MCF 10A (cell line): ENCODE measurements around the gene OPCML. TPM values are rescaled to one million over a fixed set of nuclear protein-coding genes. Genes with fewer than 3 reads are reported as not detected.

Experiments
- BruUV-seq: library from RNA; stranded (reverse); fragments of 400-500 nt; replicated peaks from 2 replicates; lab custom pipeline; 2021; lab: Mats Ljungman, UMichigan
- CTCF ChIA-PET: fragments of 300-600 bp; sonication (Branson Sonifier 250); formaldehyde crosslinking; extraction: SDS; loops from one replicate; lab custom pipeline; 2021; ENCODE audit warnings: antibody characterized with exemption, inconsistent platforms; lab: Yijun Ruan, JAX
- POLR2A ChIA-PET: fragments of 300-600, 350-650 bp; sonication (Branson Sonifier 250); formaldehyde crosslinking; extraction: SDS; loops from one replicate; lab custom pipeline; 2020; ENCODE audit warnings: antibody characterized with exemption, inconsistent platforms; lab: Yijun Ruan, JAX
- DNase-seq: peaks from one replicate; pipeline ENCODE4 v3.0.0-alpha.2; 2018; ENCODE audit not compliant: unreplicated experiment
- H3K27ac Mint-ChIP-seq: one replicate; pipeline ENCODE4 v1.8.0; 2022; ENCODE audit warnings: mild to moderate bottlenecking, low read depth, mixed read lengths; ENCODE audit not compliant: unreplicated experiment
- H3K27me3 Mint-ChIP-seq: one replicate; pipeline ENCODE4 v1.8.0; 2022; ENCODE audit warnings: mixed read lengths; ENCODE audit not compliant: insufficient read depth, unreplicated experiment
- H3K36me3 Mint-ChIP-seq: one replicate; pipeline ENCODE4 v1.8.0; 2022; ENCODE audit warnings: mild to moderate bottlenecking, moderate library complexity, mixed read lengths; ENCODE audit not compliant: insufficient read depth, unreplicated experiment
- H3K4me1 Mint-ChIP-seq: one replicate; pipeline ENCODE4 v1.8.0; 2022; ENCODE audit warnings: mixed read lengths; ENCODE audit not compliant: insufficient read depth, unreplicated experiment
- H3K4me3 Mint-ChIP-seq: one replicate; pipeline ENCODE4 v1.8.0; 2022; ENCODE audit warnings: mild to moderate bottlenecking, moderate library complexity, mixed read lengths; ENCODE audit not compliant: unreplicated experiment
- H3K9me3 Mint-ChIP-seq: one replicate; pipeline ENCODE4 v1.8.0; 2022; ENCODE audit warnings: mixed read lengths; ENCODE audit not compliant: unreplicated experiment
- CTCF ChIP-seq: fragments of 200-600 bp; IDR thresholded peaks from one replicate; pipeline ENCODE4 v1.8.0; 2022; ENCODE audit warnings: antibody characterized with exemption, mild to moderate bottlenecking; ENCODE audit not compliant: unreplicated experiment
- intact Hi-C: fragments of 100-400 bp; cut with micrococcal nuclease; formaldehyde crosslinking; loops from 2 replicates; pipeline ENCODE4 v1.14.1; 2022
- total RNA-seq: library from RNA; stranded (reverse); gene quantifications from 2 replicates; pipeline ENCODE4 v1.2.3, GENCODE V29; 2022

Gene OPCML
- total RNA-seq, 1 experiment from 2014 or later: not detected

DNA sequence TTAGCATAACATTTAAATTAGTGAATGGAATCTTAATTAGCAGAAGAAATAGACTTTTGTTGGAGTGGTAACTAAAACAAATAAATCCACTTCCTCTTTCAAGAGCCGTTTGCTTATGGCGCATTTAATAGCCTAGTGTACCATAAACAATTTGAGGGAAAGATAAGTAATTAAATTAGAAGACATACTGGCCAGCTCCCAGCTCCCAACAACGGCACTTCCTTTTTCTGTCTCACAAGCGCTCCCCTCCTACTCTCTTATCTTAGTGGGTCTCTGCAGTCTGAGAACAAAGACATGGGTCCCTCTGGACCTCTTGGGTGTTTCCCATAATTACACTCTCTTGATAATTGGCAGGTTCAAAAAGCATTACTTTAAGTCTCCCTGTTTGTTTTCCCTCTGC, 146.0 kb downstream of the OPCML start:
- peaks cover 7% of the 10 kb centered on the region for H3K9me3 Mint-ChIP-seq
- no peak overlapping the region for H3K27ac Mint-ChIP-seq
- no peaks in the 10 kb centered on the region for H3K36me3 Mint-ChIP-seq
- H3K4me1 Mint-ChIP-seq: no peaks in the 10 kb centered on the region
- intact Hi-C loops: no loop called here
- no peak overlapping the region for H3K4me3 Mint-ChIP-seq
- no TSS peak for BruUV-seq
- TF ChIP-seq CTCF: no peak
- no peaks in the 10 kb centered on the region for H3K27me3 Mint-ChIP-seq
- CTCF ChIA-PET: no interaction called here
- POLR2A ChIA-PET: no interaction called here
- DNase-seq: no peak

DNA sequence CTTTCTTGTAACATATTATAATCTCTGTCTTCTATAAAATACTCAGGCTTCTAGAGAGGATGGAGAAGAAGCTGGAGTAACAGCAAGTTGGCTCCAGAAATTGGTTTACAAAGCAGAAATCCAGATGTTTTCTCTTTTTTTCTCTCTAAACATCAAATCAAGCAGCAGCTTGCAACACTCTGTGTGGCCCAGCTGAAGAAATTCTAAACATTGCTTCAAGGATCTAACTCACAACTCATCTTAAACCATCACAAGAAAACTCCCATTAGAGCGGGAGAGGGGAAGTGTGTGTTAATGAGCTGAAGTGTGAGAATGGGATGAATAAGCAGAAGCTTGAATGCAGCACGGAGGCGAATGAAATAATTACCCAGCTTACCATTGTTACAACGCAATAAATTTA, 146.5 kb downstream of the OPCML start:
- H3K27me3 Mint-ChIP-seq: no peaks in the 10 kb centered on the region
- peaks cover 7% of the 10 kb centered on the region for H3K9me3 Mint-ChIP-seq
- ChIA-PET POLR2A (no interaction called here), CTCF (no interaction called here)
- no TSS peak for BruUV-seq
- DNase-seq: no peak
- no peaks in the 10 kb centered on the region for H3K36me3 Mint-ChIP-seq
- H3K4me1 Mint-ChIP-seq: no peaks in the 10 kb centered on the region
- no peak for TF ChIP-seq CTCF
- no peak overlapping the region for H3K4me3 Mint-ChIP-seq
- intact Hi-C loops: no loop called here
- no peak overlapping the region for H3K27ac Mint-ChIP-seq

GRCh38 chr11:133384731-133385130, 147.6 kb downstream of the OPCML start:
- POLR2A ChIA-PET: no interaction called here
- no peak for TF ChIP-seq CTCF
- Mint-ChIP-seq H3K4me3 (no peak overlapping the region), H3K4me1 (no peaks in the 10 kb centered on the region), H3K36me3 (no peaks in the 10 kb centered on the region), H3K27me3 (no peaks in the 10 kb centered on the region), H3K9me3 (peaks cover 7% of the 10 kb centered on the region), H3K27ac (no peak overlapping the region)
- CTCF ChIA-PET: no interaction called here
- DNase-seq: no peak
- BruUV-seq: no TSS peak
- intact Hi-C loops: no loop called here

- Mint-ChIP-seq H3K4me1 (no peaks in the 10 kb centered on the region), H3K27me3 (no peaks in the 10 kb centered on the region), H3K27ac (no peak overlapping the region), H3K9me3 (peaks cover 15% of the 10 kb centered on the region), H3K36me3 (no peaks in the 10 kb centered on the region), H3K4me3 (no peak overlapping the region)
- DNase-seq: no peak
- intact Hi-C loops: no loop called here
- ChIA-PET CTCF (no interaction called here), POLR2A (no interaction called here)
- TF ChIP-seq CTCF: no peak
- no TSS peak for BruUV-seq
These were observed 148.6 kb downstream of the OPCML start for GRCh38 chr11:133383689-133384088.
